Left cardiac atrium (tissue), 4 donors: ENCODE measurements around the gene NLRP8. TPM values are rescaled to one million over a fixed set of nuclear protein-coding genes. Genes with fewer than 3 reads are reported as not detected.
"Not testable (repeated sequence)": the region's sequence is repeated elsewhere in the genome, so short reads cannot be mapped to it uniquely, and the experiment has no call there.

ENCODE experiments used
- ATAC-seq, 2 donors: fragments of 200-7000 bp; cut with Tn5 transposase; one replicate each; pipeline ENCODE4 v1.9.1; 2020; ENCODE audit warnings: mild to moderate bottlenecking in 2 of 2, moderate library complexity in 2 of 2
- DNase-seq: peaks from one replicate; pipeline ENCODE4 v3.0.0-alpha.2; 2020
- intact Hi-C, 2 donors: fragments of 100-400 bp; cut with DNase I; formaldehyde crosslinking; loops; one replicate each; pipeline versions ENCODE4 v1.14.1 to v1.15.1; 2022 to 2023
- long read RNA-seq: library from polyadenylated mRNA; unstranded; transcript quantifications from one replicate; pipeline ENCODE4 v2.0.0, GENCODE V29; 2021
- total RNA-seq, 2 donors: library from RNA; stranded (reverse); fragmentation: NEBNext Ultra II Directional; extraction: Animal tissue kit (Norgen Biotek cat#: 25700); gene quantifications; one replicate each; pipeline ENCODE4 v1.2.1, GENCODE V29; 2021
- donor health status: DM: no; HTN: yes; CAD: no.
- donor health status: DM: no; HTN: yes; CAD: no; lungs with severe emphysema.
- donor health status: DM: yes; HTN: yes; CAD: no.
- donor health status: Dilated cardiomyopathy.

NLRP8 gene
- total RNA-seq: not detected
- long read RNA-seq: 0 reads

DNA sequence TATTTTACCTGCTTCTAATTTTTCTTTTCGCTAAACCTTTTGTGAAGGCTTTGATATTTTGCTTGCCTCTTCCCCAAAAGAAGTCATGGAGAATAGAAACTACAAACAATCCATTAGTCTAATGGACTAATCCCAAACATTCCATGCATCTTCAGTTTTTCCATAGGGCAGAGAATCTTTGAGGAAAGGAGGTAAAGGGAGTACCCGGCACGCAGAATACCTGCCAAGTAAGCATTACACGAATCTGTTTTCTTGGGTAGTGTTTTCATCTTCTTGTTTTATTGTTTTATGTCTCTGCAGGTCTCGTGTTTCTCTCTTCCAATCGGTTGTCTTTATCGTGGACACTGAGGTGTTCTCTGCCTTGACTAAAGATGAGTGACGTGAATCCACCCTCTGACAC lies at the start of gene NLRP8:
Gene NLRP8 (plus strand): TSS at position 301 of the 400 bp plus-strand sequence.
- intact Hi-C loops: no loop called here
- ATAC-seq (no peak), DNase-seq (no peak)

DNA sequence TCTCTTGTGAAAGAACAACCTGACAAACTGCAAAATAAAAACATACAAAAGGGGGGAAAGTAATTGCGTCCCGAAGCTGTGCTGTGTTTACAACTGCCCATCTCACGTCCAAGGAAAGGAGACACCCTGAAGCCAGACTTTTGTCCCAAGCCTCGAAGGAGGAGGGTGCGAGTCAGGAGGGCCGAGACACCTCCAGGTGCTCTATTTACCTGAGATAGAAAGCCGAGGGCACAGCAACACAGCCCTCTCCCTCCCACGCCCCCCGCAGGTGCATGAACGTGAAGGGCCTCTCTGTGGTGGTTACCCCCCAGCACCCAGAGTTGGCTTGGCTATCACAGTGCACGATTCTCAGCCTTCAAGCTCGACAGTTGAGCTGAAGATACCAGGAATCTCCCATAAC lies 48.7 kb upstream of the NLRP8 start:
- DNase-seq (no peak), ATAC-seq (no peak)
- intact Hi-C loops: no loop called here

DNA sequence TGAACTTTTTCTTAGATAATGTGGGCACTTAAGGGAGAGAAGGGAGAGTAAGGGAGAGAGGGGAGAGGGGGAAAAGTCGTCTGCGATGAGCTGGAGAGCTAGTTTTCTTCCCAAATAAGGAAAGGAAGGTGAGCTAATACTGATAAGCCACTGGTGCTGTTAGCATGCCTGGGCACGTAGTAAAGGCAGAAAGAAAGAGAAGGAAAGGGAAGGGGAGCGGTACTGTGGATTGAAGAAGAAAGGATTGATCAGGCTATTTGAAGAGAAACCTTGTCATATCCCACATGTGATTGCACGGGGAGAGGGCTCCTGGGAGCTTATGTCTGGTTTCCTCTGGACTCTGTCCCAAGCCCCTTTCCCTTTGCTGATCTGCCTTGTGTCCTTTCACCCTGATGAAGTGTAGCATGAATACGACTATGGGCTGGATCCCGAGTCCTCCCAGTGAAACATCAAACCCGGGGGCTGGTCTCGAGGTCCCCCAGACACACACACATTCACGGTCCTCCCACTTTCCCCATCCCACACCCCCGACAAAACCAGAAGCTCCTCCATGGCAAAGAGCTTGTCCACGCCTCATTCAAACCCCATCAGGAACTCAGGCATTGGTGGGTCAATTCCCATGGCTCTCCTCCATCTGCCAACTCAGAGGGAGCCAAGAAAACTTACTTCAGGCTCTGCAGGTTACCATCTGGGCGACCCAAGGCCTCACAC lies 46.1 kb upstream of the NLRP8 start:
- ATAC-seq (no peak), DNase-seq (no peak)
- intact Hi-C loops: no loop called here

GRCh38 chr19:55902080-55902751 lies 45.4 kb upstream of the NLRP8 start:
- ATAC-seq: no peak
- no peak for DNase-seq
- intact Hi-C loops: no loop called here

- ATAC-seq (no peak), DNase-seq (no peak)
- intact Hi-C loops: no loop called here
These were observed 40.3 kb upstream of the NLRP8 start for GRCh38 chr19:55907286-55907685.

GRCh38 chr19:55907746-55908145 lies 39.9 kb upstream of the NLRP8 start:
- intact Hi-C loops: no loop called here
- DNase-seq: no peak
- no peak for ATAC-seq

GRCh38 chr19:55909801-55910200 lies 37.8 kb upstream of the NLRP8 start:
- ATAC-seq (no peak), DNase-seq (no peak)
- intact Hi-C loops: no loop called here

GRCh38 chr19:55912916-55913315 lies 34.7 kb upstream of the NLRP8 start:
- intact Hi-C loops: no loop called here
- DNase-seq: no peak
- ATAC-seq: no peak

DNA sequence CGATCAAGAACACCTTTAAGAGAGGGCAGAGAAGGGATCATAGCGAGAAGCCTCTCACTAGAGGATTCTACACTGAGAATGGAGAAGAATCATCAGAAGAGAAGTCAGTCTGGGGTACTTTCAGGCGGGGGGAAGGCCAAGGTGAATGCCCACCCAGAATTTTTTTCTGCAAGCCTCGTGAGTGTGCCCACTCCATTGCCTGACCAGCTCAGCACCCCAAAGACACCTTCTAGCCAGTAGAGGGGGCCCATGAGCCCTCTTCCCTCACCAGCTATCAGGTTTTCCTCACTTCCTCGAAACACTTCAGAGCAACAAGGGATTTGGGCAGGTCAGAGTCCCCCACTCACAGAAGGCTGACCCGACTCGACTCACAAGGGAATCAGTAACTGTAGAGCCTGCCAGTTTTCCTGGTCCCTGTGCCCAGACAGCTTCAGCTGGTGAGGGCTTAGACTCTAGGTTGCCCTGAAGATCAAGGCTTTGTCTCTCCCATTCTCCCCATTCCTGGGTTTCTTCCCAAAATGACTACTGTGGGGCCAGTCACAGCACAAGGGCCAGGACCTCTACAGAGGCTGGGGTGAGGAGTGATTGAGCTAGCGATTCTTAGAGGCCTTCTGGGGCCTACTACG lies 33.9 kb upstream of the NLRP8 start:
- intact Hi-C loops: no loop called here
- ATAC-seq: no peak
- DNase-seq: no peak

- no peak for DNase-seq
- no peak for ATAC-seq
- intact Hi-C loops: no loop called here
These were observed 24.1 kb upstream of the NLRP8 start for GRCh38 chr19:55923556-55923955.

- no peak for ATAC-seq
- intact Hi-C loops: no loop called here
- DNase-seq: no peak
These were observed 19.6 kb upstream of the NLRP8 start for GRCh38 chr19:55927991-55928390.

DNA sequence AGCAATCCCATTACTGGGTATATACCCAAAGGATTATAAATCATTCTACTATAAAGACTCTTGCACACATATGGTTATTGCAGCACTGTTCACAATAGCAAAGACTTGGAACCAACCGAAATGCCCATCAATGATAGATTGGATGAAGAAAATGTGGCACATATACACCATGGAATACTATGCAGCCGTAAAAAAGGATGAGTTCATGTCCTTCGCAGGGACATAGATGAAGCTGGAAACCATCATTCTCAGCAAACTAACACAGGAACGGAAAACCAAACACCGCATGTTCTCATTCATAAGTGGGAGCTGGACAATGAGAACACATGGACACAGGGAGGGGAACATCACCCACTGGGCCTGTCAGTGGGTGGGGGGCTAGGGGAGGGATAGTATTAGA lies 18.4 kb upstream of the NLRP8 start:
- intact Hi-C loops, DNase-seq, ATAC-seq: not testable (repeated sequence)

- intact Hi-C loops: no loop called here
- DNase-seq: no peak
- ATAC-seq: no peak
These were observed 16.6 kb upstream of the NLRP8 start for GRCh38 chr19:55930996-55931515.

- intact Hi-C loops: no loop called here
- no peak for ATAC-seq
- no peak for DNase-seq
These were observed 15.7 kb upstream of the NLRP8 start, which contains the start of gene NLRP13 for GRCh38 chr19:55931936-55932386. Gene NLRP13, minus strand, starts transcription at chr19:55932336. Its CDS starts 25 bp downstream, at chr19:55932311.

- DNase-seq (no peak), ATAC-seq (no peak)
- intact Hi-C loops: no loop called here
These were observed 12.4 kb upstream of the NLRP8 start for GRCh38 chr19:55935206-55935605.

DNA sequence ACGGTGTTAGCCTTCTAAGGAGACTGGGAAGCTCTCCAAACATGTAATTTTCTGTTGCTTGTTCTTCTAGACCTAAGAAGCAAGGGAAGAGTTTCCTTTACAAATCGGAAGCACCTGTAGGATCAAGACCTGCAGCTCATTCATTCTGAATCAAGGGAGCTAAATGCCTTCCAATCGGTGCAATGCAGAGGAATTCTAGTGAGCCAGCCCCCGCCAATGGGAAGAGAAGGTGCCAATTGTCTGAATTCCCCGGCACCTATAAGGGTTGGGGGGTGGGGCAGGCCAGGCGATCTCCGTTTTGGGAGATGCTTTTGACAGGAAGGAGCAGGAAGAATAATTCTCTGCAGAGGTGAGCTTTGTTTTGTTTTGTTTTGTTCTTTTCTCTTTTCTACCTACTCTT lies 8.4 kb upstream of the NLRP8 start:
- intact Hi-C loops: no loop called here

GRCh38 chr19:55940306-55940705 lies 7.3 kb upstream of the NLRP8 start:
- DNase-seq (no peak), ATAC-seq (no peak)
- intact Hi-C loops: no loop called here

More for the DNA sequence above, 8.4 kb upstream of the NLRP8 start:
- DNase-seq (no peak), ATAC-seq (no peak)

DNA sequence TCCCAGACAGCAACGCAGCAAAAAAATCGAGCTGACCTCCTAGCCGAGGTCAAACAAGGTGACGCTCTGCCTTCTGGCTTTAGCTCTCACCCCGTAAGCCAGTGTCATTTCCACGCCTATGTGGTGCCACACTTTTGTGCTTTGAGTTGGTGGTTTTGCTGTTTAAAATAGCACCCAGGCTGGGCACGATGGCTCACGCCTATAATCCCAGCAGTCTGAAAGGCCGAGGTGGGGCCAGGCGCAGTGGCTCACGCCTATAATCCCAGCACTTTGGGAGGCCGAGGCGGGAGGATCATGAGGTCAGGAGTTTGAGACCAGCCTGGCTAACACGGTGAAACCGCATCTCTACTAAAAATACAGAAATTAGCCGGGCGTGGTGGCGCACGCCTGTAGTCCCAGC lies 2.9 kb downstream of the NLRP8 start:
- DNase-seq, ATAC-seq, intact Hi-C loops: not testable (repeated sequence)

DNA sequence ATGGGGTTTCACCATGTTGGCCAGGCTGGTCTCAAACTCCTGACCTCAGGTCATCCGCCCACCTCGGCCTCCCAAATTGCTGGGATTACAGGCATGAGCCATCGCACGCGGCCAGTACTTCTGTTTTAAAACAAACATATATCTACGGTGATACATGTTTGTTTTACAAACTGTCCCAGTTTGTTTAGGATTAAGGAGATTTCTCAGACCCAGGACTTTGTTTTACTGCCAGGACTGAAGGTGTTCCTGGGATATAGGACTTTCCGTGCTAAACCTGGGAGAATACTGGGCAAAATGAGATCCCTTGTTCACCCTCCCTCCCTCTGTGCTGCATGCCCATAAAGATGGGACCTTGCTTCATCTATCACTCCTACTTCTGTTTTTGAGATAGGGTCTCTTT lies 8.8 kb downstream of the NLRP8 start:
- intact Hi-C loops: no loop called here
- no peak for DNase-seq
- no peak for ATAC-seq

- no peak for DNase-seq
- intact Hi-C loops: no loop called here
- ATAC-seq: no peak
These were observed 10.7 kb downstream of the NLRP8 start for GRCh38 chr19:55958356-55958755.
